IPS-18a (cell line): ENCODE results near the gene RFXAP.

Experiments
- H3K27ac ChIP-seq: one replicate; pipeline ENCODE4 v1.5.1; 2013; ENCODE audit warnings: low read length
- H3K27me3 ChIP-seq: one replicate; pipeline ENCODE4 v1.6.1; 2013; ENCODE audit warnings: mild to moderate bottlenecking, low read length; ENCODE audit not compliant: control insufficient read depth, insufficient read depth
- H3K36me3 ChIP-seq: one replicate; pipeline ENCODE4 v1.6.1; 2013; ENCODE audit warnings: low read depth, low read length; ENCODE audit not compliant: control insufficient read depth
- H3K4me1 ChIP-seq: one replicate; pipeline ENCODE4 v1.6.1; 2013; ENCODE audit warnings: low read depth, low read length; ENCODE audit not compliant: control insufficient read depth
- H3K4me3 ChIP-seq: one replicate; pipeline ENCODE4 v1.5.1; 2013; ENCODE audit warnings: low read length
- H3K9ac ChIP-seq: one replicate; pipeline ENCODE4 v1.6.1; 2013; ENCODE audit warnings: mild to moderate bottlenecking, low read length, moderate library complexity
- H3K9me3 ChIP-seq: one replicate; pipeline ENCODE4 v1.6.1; 2013; ENCODE audit warnings: low read depth, low read length; ENCODE audit not compliant: control insufficient read depth

Gene RFXAP

DNA sequence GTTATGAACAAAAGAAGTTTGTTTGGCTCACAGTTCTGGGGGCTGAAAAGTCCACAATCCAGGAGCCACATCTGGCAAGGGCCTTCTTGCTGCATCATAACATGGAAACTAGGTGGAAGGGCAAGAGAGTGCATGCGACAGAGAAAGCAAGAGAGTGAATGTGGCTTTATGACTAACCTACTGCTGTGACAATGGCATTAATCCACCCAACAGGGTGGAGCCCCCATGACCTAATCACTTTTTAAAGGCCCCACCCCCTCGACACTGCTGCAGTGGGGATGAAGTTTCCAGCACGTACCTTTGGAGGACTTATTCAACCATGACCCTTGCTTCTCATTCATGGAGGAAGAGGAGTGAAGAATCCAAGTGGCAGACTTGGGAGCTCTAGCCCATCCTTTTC is 30.0 kb upstream of the RFXAP start:
- Histone ChIP-seq H3K9me3 (no peaks in the 10 kb centered on the region), H3K9ac (no peak overlapping the region), H3K36me3 (no peaks in the 10 kb centered on the region), H3K4me1 (peaks cover 10% of the 10 kb centered on the region), H3K4me3 (no peak overlapping the region), H3K27ac (no peak overlapping the region), H3K27me3 (no peaks in the 10 kb centered on the region)

DNA sequence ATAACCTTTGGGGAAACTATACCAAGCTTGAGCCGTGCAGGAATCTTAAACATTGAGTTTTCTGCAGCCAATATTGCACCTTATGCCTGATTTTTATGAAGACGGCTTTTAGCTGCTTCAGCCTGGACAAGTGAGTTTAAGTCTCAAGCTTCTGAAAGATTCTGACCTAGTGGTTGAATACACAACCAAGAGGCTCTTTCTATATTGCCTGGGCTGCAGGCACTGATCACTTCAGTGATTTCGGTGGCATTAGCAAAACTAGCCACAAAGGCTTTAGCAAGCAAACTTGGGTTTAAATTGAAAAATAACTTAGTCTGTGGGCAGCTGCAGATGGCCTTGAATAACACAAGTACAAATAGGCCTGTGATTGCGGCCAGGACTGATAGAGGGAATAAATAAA is 29.3 kb upstream of the RFXAP start:
- H3K9ac ChIP-seq, result no peak overlapping the region
- H3K36me3 ChIP-seq, result no peaks in the 10 kb centered on the region
- H3K9me3 ChIP-seq, result no peaks in the 10 kb centered on the region
- H3K4me3 ChIP-seq, result no peak overlapping the region
- peaks cover 10% of the 10 kb centered on the region for H3K4me1 ChIP-seq
- no peak overlapping the region for H3K27ac ChIP-seq
- H3K27me3 ChIP-seq, result no peaks in the 10 kb centered on the region

DNA sequence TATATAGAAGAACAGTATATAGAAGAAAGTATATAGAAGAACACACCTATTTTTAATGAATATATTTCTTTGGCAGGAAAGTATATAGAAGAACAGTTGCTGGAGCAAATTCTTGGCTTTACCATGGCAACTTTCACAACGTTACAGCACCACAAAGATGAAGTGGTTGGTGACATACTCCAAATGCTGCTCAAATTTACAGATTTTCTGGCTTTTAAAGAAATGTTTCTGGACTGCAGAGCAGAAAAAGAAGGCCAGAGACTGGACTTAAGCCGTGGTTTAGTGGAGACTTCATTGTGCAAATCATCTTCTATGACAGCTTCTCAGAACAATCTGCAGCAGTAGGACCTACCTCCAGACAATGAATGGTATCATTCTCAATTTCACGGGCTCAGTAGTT is 24.3 kb upstream of the RFXAP start:
- peaks cover 12% of the 10 kb centered on the region for H3K4me1 ChIP-seq
- H3K27ac ChIP-seq, result no peak overlapping the region
- no peak overlapping the region for H3K9ac ChIP-seq
- no peaks in the 10 kb centered on the region for H3K9me3 ChIP-seq
- H3K4me3 ChIP-seq, result no peak overlapping the region
- no peaks in the 10 kb centered on the region for H3K36me3 ChIP-seq
- no peaks in the 10 kb centered on the region for H3K27me3 ChIP-seq

GRCh38 chr13:36795463-36795862 is 23.6 kb upstream of the RFXAP start:
- no peaks in the 10 kb centered on the region for H3K27me3 ChIP-seq
- no peak overlapping the region for H3K9ac ChIP-seq
- no peak overlapping the region for H3K27ac ChIP-seq
- H3K36me3 ChIP-seq, result no peaks in the 10 kb centered on the region
- peaks cover 12% of the 10 kb centered on the region for H3K4me1 ChIP-seq
- no peak overlapping the region for H3K4me3 ChIP-seq
- no peaks in the 10 kb centered on the region for H3K9me3 ChIP-seq

DNA sequence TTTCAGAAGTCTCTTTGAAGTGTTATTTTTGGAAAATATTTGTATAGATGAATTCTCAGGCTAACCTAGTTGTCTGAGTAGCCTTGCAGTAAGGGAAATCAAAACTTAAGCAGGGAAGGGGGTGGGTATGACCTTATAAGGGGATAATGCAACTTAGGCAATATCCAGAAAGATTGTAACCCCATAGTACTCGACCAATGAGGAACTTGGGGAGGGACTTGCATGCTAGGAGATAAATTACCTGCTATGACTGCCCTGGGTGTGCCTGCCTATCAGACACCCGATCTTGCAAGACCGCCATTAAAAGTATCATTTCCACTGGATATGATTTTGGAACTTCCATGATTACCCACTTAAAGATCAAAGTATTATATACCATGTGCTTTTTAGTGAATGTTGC is 23.0 kb upstream of the RFXAP start:
- H3K4me3 ChIP-seq, result no peak overlapping the region
- H3K27ac ChIP-seq, result no peak overlapping the region
- H3K4me1 ChIP-seq, result peaks cover 12% of the 10 kb centered on the region

DNA sequence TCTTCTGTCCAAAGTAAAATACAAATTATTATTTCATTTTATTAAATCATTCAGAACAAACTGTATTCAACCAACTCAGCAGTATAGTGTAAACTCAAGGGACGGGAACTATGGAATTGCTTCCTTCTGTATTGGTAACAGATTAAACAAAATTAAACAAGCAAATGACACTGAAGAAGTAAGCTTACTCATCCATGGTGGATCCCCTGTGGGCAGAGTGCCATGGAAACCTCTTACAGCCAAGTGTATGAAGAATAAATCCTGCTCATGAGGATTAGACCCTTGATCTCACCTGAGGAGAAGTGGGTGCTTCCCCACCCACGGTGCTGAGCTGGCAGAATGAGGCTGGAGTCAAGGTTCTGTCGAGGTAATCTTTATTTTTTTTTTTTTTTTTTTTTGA is 18.0 kb upstream of the RFXAP start:
- no peak overlapping the region for H3K9ac ChIP-seq
- H3K9me3 ChIP-seq, result no peaks in the 10 kb centered on the region
- H3K36me3 ChIP-seq, result no peaks in the 10 kb centered on the region

More for the DNA sequence above, 23.0 kb upstream of the RFXAP start:
- no peaks in the 10 kb centered on the region for H3K36me3 ChIP-seq
- no peak overlapping the region for H3K9ac ChIP-seq
- no peaks in the 10 kb centered on the region for H3K27me3 ChIP-seq
- no peaks in the 10 kb centered on the region for H3K9me3 ChIP-seq

DNA sequence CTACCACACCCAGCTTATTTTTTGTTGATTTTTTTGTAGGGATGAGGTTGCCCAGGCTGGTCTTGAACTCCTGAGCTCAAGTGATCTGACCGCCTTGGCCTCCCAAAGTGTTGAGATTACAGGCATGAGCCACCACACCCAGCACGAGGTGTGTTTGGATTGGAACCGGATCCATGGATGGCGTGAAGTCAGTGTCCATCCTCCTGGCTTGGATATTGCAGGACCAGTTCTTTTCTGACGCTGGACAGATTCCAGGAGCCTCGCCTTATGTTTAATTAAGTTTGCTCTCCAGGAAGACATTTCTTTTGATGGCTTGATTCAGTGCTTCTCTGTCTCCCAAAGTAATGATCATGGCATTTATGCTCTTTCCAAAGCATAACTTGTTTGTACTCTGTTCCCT is 14.4 kb upstream of the RFXAP start:
- no peak overlapping the region for H3K9ac ChIP-seq
- H3K27me3 ChIP-seq, result no peaks in the 10 kb centered on the region
- no peaks in the 10 kb centered on the region for H3K36me3 ChIP-seq
- no peak overlapping the region for H3K4me3 ChIP-seq
- no peaks in the 10 kb centered on the region for H3K9me3 ChIP-seq
- no peak overlapping the region for H3K27ac ChIP-seq
- no peaks in the 10 kb centered on the region for H3K4me1 ChIP-seq

More for the DNA sequence above, 18.0 kb upstream of the RFXAP start:
- H3K27ac ChIP-seq, result no peak overlapping the region
- H3K27me3 ChIP-seq, result no peaks in the 10 kb centered on the region
- no peak overlapping the region for H3K4me3 ChIP-seq
- peaks cover 7% of the 10 kb centered on the region for H3K4me1 ChIP-seq

- Histone ChIP-seq H3K9ac (no peak overlapping the region), H3K4me3 (no peak overlapping the region), H3K27me3 (no peaks in the 10 kb centered on the region), H3K27ac (no peak overlapping the region), H3K36me3 (no peaks in the 10 kb centered on the region), H3K9me3 (no peaks in the 10 kb centered on the region), H3K4me1 (no peaks in the 10 kb centered on the region)
These were observed 12.9 kb upstream of the RFXAP start for GRCh38 chr13:36806102-36806501.

DNA sequence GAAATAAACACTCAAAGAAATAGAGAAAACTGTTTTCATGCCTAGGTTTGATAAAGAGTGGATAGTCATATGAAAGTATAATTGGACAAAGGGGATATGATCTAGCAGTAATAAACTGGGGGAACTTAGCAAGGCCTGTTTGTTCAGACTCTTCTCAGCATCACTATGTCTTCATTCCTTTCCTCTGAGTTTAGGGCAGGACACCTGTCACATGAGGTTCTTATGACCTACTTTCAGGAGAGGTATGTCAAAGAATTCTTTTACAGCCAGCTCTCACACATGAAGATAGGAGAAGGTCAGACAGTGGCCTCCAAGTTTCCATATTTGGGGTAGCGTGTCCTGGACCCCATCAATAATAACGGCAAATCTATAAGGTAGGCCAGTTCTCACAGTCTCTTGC is 11.4 kb upstream of the RFXAP start:
- H3K4me1 ChIP-seq, result no peaks in the 10 kb centered on the region
- no peaks in the 10 kb centered on the region for H3K27me3 ChIP-seq
- H3K36me3 ChIP-seq, result no peaks in the 10 kb centered on the region
- no peak overlapping the region for H3K4me3 ChIP-seq
- no peaks in the 10 kb centered on the region for H3K9me3 ChIP-seq
- H3K9ac ChIP-seq, result no peak overlapping the region
- no peak overlapping the region for H3K27ac ChIP-seq

GRCh38 chr13:36813225-36813624 is 5.8 kb upstream of the RFXAP start:
- Histone ChIP-seq H3K4me3 (no peak overlapping the region), H3K27me3 (no peaks in the 10 kb centered on the region), H3K4me1 (no peaks in the 10 kb centered on the region), H3K9me3 (no peaks in the 10 kb centered on the region), H3K36me3 (no peaks in the 10 kb centered on the region), H3K9ac (no peak overlapping the region), H3K27ac (no peak overlapping the region)

DNA sequence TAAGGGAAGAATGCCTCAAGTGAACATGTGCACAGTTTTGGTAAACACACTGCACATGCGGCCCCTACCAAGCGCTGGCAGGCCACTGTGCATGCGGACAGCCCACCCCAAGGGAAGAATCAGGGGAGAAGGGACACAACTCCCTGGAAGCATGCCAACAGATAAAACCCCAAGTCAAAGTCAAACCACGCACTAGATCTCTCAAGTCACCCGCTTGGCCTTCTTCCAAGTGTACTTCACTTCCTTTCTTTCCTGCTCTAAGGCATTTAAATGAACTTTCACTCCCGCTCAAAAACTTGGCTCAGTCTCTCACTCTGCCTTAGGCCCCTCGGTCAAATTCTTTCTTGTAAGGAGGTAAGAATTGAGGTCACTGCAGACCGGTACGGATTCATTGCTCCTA is 4.6 kb upstream of the RFXAP start:
- no peaks in the 10 kb centered on the region for H3K9me3 ChIP-seq

DNA sequence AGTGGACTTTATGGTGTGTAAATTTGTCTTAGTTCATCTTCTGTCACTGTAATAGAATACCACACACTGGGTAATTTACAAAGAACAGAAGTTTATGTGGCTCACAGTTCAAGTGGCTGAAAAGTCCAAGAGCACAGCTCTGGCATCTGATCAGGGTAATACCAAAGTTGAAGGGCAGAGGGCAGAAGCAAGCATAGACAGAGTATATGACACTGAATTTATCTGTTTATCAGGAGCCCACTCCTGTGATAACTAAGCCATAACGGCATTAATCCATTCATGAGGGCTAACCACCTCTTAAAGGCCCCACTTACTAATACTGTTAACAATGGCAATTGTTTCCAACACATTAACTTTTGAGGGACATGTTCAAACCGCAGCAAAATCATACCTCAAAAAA is 4.0 kb upstream of the RFXAP start:
- Histone ChIP-seq H3K36me3 (no peaks in the 10 kb centered on the region), H3K27ac (no peak overlapping the region), H3K9ac (no peak overlapping the region), H3K9me3 (no peaks in the 10 kb centered on the region), H3K4me3 (no peak overlapping the region), H3K27me3 (peaks cover 6% of the 10 kb centered on the region), H3K4me1 (peaks cover 7% of the 10 kb centered on the region)

More for the DNA sequence above, 4.6 kb upstream of the RFXAP start:
- Histone ChIP-seq H3K9ac (no peak overlapping the region), H3K4me3 (no peak overlapping the region), H3K4me1 (peaks cover 4% of the 10 kb centered on the region), H3K27me3 (no peaks in the 10 kb centered on the region), H3K27ac (no peak overlapping the region), H3K36me3 (no peaks in the 10 kb centered on the region)
